ENCODE results near the gene HK1. TPM values are rescaled to one million over a fixed set of nuclear protein-coding genes. Genes with fewer than 3 reads are reported as not detected.

Gene HK1
- total RNA-seq, 1 donor from 2014 or later, result 65.6 TPM

- no peak overlapping the region for H3K4me3 Mint-ChIP-seq
- H3K27me3 Mint-ChIP-seq (ENCODE audit: low read depth), result no peaks in the 10 kb centered on the region
- H3K36me3 Mint-ChIP-seq, result peaks cover 31% of the 10 kb centered on the region
- peak overlapping the region; percentile 93 for H3K27ac Mint-ChIP-seq
- DNase-seq (ENCODE audit: low spot score in 2 of 2, unreplicated experiment in 2 of 2), result no peak
- no peaks in the 10 kb centered on the region for H3K9me3 Mint-ChIP-seq
- peaks cover 7% of the 10 kb centered on the region for H3K4me1 Mint-ChIP-seq
- TF ChIP-seq, protein P1, sequence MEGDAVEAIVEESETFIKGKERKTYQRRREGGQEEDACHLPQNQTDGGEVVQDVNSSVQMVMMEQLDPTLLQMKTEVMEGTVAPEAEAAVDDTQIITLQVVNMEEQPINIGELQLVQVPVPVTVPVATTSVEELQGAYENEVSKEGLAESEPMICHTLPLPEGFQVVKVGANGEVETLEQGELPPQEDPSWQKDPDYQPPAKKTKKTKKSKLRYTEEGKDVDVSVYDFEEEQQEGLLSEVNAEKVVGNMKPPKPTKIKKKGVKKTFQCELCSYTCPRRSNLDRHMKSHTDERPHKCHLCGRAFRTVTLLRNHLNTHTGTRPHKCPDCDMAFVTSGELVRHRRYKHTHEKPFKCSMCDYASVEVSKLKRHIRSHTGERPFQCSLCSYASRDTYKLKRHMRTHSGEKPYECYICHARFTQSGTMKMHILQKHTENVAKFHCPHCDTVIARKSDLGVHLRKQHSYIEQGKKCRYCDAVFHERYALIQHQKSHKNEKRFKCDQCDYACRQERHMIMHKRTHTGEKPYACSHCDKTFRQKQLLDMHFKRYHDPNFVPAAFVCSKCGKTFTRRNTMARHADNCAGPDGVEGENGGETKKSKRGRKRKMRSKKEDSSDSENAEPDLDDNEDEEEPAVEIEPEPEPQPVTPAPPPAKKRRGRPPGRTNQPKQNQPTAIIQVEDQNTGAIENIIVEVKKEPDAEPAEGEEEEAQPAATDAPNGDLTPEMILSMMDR (IDR thresholded peaks at IDR 0.05; ENCODE audit: unreplicated experiment), result no peak
Observed at GRCh38 chr10:69398466-69398865, 120.2 kb downstream of the HK1 start.

DNA sequence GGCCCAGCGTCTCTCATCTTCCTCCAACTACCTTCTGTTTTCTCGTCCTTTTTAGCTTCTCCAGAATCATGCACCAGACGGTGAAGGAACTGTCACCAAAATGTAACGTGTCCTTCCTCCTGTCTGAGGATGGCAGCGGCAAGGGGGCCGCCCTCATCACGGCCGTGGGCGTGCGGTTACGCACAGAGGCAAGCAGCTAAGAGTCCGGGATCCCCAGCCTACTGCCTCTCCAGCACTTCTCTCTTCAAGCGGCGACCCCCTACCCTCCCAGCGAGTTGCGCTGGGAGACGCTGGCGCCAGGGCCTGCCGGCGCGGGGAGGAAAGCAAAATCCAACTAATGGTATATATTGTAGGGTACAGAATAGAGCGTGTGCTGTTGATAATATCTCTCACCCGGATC, 122.6 kb downstream of the HK1 start:
- H3K4me1 Mint-ChIP-seq, result peaks cover 7% of the 10 kb centered on the region
- no peaks in the 10 kb centered on the region for H3K9me3 Mint-ChIP-seq
- peaks cover 38% of the 10 kb centered on the region for H3K36me3 Mint-ChIP-seq
- no peak overlapping the region for H3K4me3 Mint-ChIP-seq
- H3K27ac Mint-ChIP-seq, result no peak overlapping the region
- no peak for DNase-seq (ENCODE audit: low spot score in 2 of 2, unreplicated experiment in 2 of 2)
- TF ChIP-seq, protein P1 (IDR thresholded peaks at IDR 0.05; ENCODE audit: unreplicated experiment), result no peak
- no peaks in the 10 kb centered on the region for H3K27me3 Mint-ChIP-seq (ENCODE audit: low read depth)

DNA sequence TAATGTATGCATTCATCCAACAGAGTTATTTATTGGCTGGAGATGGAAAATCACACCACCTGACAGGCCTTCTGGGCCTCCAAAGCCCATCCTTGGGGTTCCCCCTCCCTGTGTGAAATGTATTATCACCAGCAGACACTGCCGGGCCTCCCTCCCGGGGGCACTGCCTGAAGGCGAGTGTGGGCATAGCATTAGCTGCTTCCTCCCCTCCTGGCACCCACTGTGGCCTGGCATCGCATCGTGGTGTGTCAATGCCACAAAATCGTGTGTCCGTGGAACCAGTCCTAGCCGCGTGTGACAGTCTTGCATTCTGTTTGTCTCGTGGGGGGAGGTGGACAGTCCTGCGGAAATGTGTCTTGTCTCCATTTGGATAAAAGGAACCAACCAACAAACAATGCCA, 123.1 kb downstream of the HK1 start:
- TF ChIP-seq, protein P1 (IDR thresholded peaks at IDR 0.05; ENCODE audit: unreplicated experiment), result no peak
- peaks cover 36% of the 10 kb centered on the region for H3K36me3 Mint-ChIP-seq
- no peaks in the 10 kb centered on the region for H3K9me3 Mint-ChIP-seq
- no peaks in the 10 kb centered on the region for H3K27me3 Mint-ChIP-seq (ENCODE audit: low read depth)
- no peak overlapping the region for H3K4me3 Mint-ChIP-seq
- H3K4me1 Mint-ChIP-seq, result peaks cover 8% of the 10 kb centered on the region
- H3K27ac Mint-ChIP-seq, result no peak overlapping the region
- no peak for DNase-seq (ENCODE audit: low spot score in 2 of 2, unreplicated experiment in 2 of 2)

GRCh38 chr10:69402386-69402785, 124.1 kb downstream of the HK1 start:
- Mint-ChIP-seq H3K27ac (no peak overlapping the region), H3K36me3 (peaks cover 31% of the 10 kb centered on the region), H3K9me3 (no peaks in the 10 kb centered on the region), H3K27me3 (ENCODE audit: low read depth) (no peaks in the 10 kb centered on the region), H3K4me1 (peaks cover 12% of the 10 kb centered on the region), H3K4me3 (no peak overlapping the region)
- TF ChIP-seq, protein P1 (IDR thresholded peaks at IDR 0.05; ENCODE audit: unreplicated experiment), result no peak
- no peak for DNase-seq (ENCODE audit: low spot score in 2 of 2, unreplicated experiment in 2 of 2)

DNA sequence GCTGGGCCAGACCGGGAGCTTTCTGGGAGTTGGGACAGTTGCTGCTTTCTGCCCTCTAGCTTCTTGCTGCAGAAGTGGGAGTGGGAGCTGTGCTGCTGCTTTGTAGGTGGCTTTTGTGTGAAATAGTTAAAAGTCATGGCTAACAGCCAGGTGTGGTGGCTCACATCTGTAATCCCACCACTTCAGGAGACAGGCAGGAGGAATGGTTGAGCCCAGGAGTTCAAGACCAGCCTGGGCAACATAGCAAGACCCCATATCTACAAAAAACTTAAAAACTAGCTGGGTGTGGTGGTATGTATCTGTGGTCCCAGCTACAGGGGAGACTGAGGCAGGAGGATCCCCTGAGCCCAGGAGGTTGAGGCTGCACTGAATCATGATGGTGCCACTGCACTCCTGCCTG, 124.8 kb downstream of the HK1 start:
- Mint-ChIP-seq H3K36me3 (peaks cover 31% of the 10 kb centered on the region), H3K9me3 (no peaks in the 10 kb centered on the region), H3K4me3 (no peak overlapping the region), H3K27me3 (ENCODE audit: low read depth) (no peaks in the 10 kb centered on the region), H3K4me1 (peaks cover 12% of the 10 kb centered on the region), H3K27ac (no peak overlapping the region)
- TF ChIP-seq, protein P1 (IDR thresholded peaks at IDR 0.05; ENCODE audit: unreplicated experiment), result no peak
- DNase-seq (ENCODE audit: low spot score in 2 of 2, unreplicated experiment in 2 of 2), result no peak

GRCh38 chr10:69403519-69403918, 125.2 kb downstream of the HK1 start:
- Mint-ChIP-seq H3K27me3 (ENCODE audit: low read depth) (no peaks in the 10 kb centered on the region), H3K4me1 (peaks cover 13% of the 10 kb centered on the region), H3K36me3 (peaks cover 30% of the 10 kb centered on the region), H3K27ac (no peak overlapping the region), H3K9me3 (no peaks in the 10 kb centered on the region), H3K4me3 (no peak overlapping the region)
- DNase-seq (ENCODE audit: low spot score in 2 of 2, unreplicated experiment in 2 of 2), result no peak
- TF ChIP-seq, protein P1 (IDR thresholded peaks at IDR 0.05; ENCODE audit: unreplicated experiment), result no peak
